K562 (cell line): ENCODE results near the gene TGM5. TPM values are rescaled to one million over a fixed set of nuclear protein-coding genes. Genes with fewer than 3 reads are reported as not detected.

Experiments used
- ESRRB ChIP-seq: fragments of 250-450 bp; sonication (Bioruptor Pico); IDR thresholded peaks from 2 replicates; pipeline ENCODE4 v1.5.0; 2020; ENCODE audit warnings: mild to moderate bottlenecking, moderate library complexity, borderline replicate concordance
- HMG20B ChIP-seq: fragments of 250-450 bp; sonication (Bioruptor Pico); IDR thresholded peaks from 2 replicates; pipeline ENCODE4 v1.5.0; 2021; ENCODE audit warnings: mild to moderate bottlenecking
- MCM7 ChIP-seq, 2 experiments: fragments of 450-650 bp; IDR thresholded peaks; 2 replicates each; pipeline ENCODE4 v1.6.1; 2016 to 2018
- NCOR1 ChIP-seq: fragments of 450-650 bp; IDR thresholded peaks from 2 replicates; pipeline ENCODE4 v1.6.1; 2016; ENCODE audit warnings: mild to moderate bottlenecking, moderate library complexity
- NFIC ChIP-seq: fragments of 450-650 bp; IDR thresholded peaks from 2 replicates; pipeline ENCODE4 v1.6.1; 2017; ENCODE audit warnings: mild to moderate bottlenecking, inconsistent platforms
- NONO ChIP-seq, 2 experiments: fragments of 200-400 bp in 1 of 2; fragments of 450-650 bp in 1 of 2; formaldehyde crosslinking in 1 of 2; IDR thresholded peaks; 2 replicates each; pipeline ENCODE4 v1.6.1; 2017; ENCODE audit warnings: low read depth in 2 of 2, mild to moderate bottlenecking in 2 of 2, moderate library complexity in 2 of 2, low read length in 1 of 2
- PCBP1 ChIP-seq: fragments of 200-400 bp; formaldehyde crosslinking; IDR thresholded peaks from 2 replicates; pipeline ENCODE4 v1.6.1; 2018; ENCODE audit warnings: mild to moderate bottlenecking, low read depth, low read length; ENCODE audit not compliant: poor library complexity, severe bottlenecking
- POLR3G ChIP-seq: IDR thresholded peaks from 2 replicates; pipeline ENCODE4 v1.6.1; 2011; ENCODE audit not compliant: insufficient read length, insufficient replicate concordance; ENCODE audit errors: extremely low read depth
- RAD51 ChIP-seq: fragments of 450-650 bp; IDR thresholded peaks from 2 replicates; pipeline ENCODE4 v1.7.1; 2016; ENCODE audit warnings: low read depth, mild to moderate bottlenecking, borderline replicate concordance
- RFX5 ChIP-seq: IDR thresholded peaks from 2 replicates; pipeline ENCODE4 v1.6.1; 2011; ENCODE audit warnings: low read depth, mild to moderate bottlenecking, improper control_type of control experiment, low read length
- RUNX1 ChIP-seq: sonication (generic); IDR thresholded peaks from 2 replicates; pipeline ENCODE4 v1.6.1; 2016; ENCODE audit warnings: antibody characterized with exemption, low read depth
- SIN3A ChIP-seq, 2 experiments: fragments of 150-350 bp in 1 of 2; IDR thresholded peaks; 2 replicates each; pipeline ENCODE4 v1.6.1; 2011 to 2016; ENCODE audit warnings: borderline replicate concordance in 2 of 2, low read depth in 2 of 2, low read length in 2 of 2, mild to moderate bottlenecking in 2 of 2, moderate library complexity in 2 of 2; ENCODE audit not compliant: control insufficient read depth in 1 of 2
- SMAD3 ChIP-seq: fragments of 450-650 bp; formaldehyde crosslinking; conservative IDR thresholded peaks from 2 replicates; pipeline ENCODE4 v1.4.0; 2020; ENCODE audit warnings: mild to moderate bottlenecking
- SMARCA5 ChIP-seq: fragments of 450-650 bp; IDR thresholded peaks from 2 replicates; pipeline ENCODE4 v1.6.1; 2016
- STAT5A ChIP-seq: IDR thresholded peaks from 2 replicates; pipeline ENCODE4 v1.6.1; 2012; ENCODE audit warnings: low read length, inconsistent platforms, borderline replicate concordance
- ZFX ChIP-seq: sonication (generic); formaldehyde crosslinking; IDR thresholded peaks from 2 replicates; pipeline ENCODE4 v1.8.0; 2022; ENCODE audit warnings: mild to moderate bottlenecking, missing genetic modification reagents, moderate library complexity
- ZNF354B ChIP-seq: fragments of 250-450 bp; sonication (Bioruptor Pico); IDR thresholded peaks from 2 replicates; pipeline ENCODE4 v1.4.0; 2020
- ZNF589 ChIP-seq: fragments of 200-800 bp; sonication (Bioruptor generic); IDR thresholded peaks from 2 replicates; pipeline ENCODE4 v1.6.1; 2016; ENCODE audit warnings: low read depth, missing genetic modification characterization, missing compliant biosample characterization
- ZNF76 ChIP-seq: fragments of 250-450 bp; sonication (Bioruptor Pico); IDR thresholded peaks from 2 replicates; pipeline ENCODE4 v1.4.0; 2020; ENCODE audit warnings: mild to moderate bottlenecking, moderate library complexity, borderline replicate concordance
- ZNF79 ChIP-seq: fragments of 250-450 bp; sonication (Bioruptor Pico); IDR thresholded peaks from 2 replicates; pipeline ENCODE4 v1.4.0; 2020; ENCODE audit warnings: low read depth, mild to moderate bottlenecking, moderate library complexity
- polyA plus RNA-seq, 8 experiments: library from polyadenylated mRNA; depleted of rRNA in 4 of 8; stranded (reverse) in 5 of 8; unstranded in 3 of 8; fragments of >200 nt; fragmentation: Nextera tagmentation in 2 of 8; fragmentation: Illumina TruSeq in 1 of 8; extraction: Ambion mirVana in 2 of 8; extraction: Trizol in 1 of 8; gene quantifications; 2 replicates each; pipeline versions ENCODE4 v1.2.1 to v1.2.3, GENCODE V29; 2011 to 2014; ENCODE audit warnings: inconsistent platforms in 1 of 8, missing spikeins in 1 of 8
- total RNA-seq, 7 experiments: library from RNA; depleted of rRNA in 6 of 7; stranded (reverse); fragments of >200 nt in 6 of 7; fragmentation: Illumina TruSeq in 2 of 7; extraction: Trizol in 2 of 7; gene quantifications; 2 replicates each; pipeline versions ENCODE4 v1.2.1 to v1.2.3, GENCODE V29; 2011 to 2021; ENCODE audit warnings: low replicate concordance in 1 of 7
- TF ChIP-seq, protein P1 (sequence below): fragments of 450-650 bp; IDR thresholded peaks from 2 replicates; pipeline ENCODE4 v1.6.1; 2017; ENCODE audit warnings: antibody characterized with exemption
- TF ChIP-seq, protein P2 (sequence below): sonication (generic); IDR thresholded peaks from 2 replicates; pipeline ENCODE4 v1.6.1; 2016
- TF ChIP-seq, protein P3 (sequence below): IDR thresholded peaks from 2 replicates; pipeline ENCODE4 v1.6.1; 2011; ENCODE audit warnings: borderline replicate concordance, low read depth, mild to moderate bottlenecking, moderate library complexity, low read length; ENCODE audit not compliant: insufficient read depth, poor library complexity, severe bottlenecking
- TF ChIP-seq, protein P4 (sequence below): fragments of 450-650 bp; IDR thresholded peaks from 2 replicates; pipeline ENCODE4 v1.6.1; 2017; ENCODE audit warnings: mild to moderate bottlenecking, moderate library complexity

TGM5 gene
- total and polyA plus RNA-seq, 9 of the 15 experiments (the other 6 are each of a cell fraction or from before 2014, with no cell fraction given) = 0.03 to 0.10 (median 0.07) TPM; not detected in 6

DNA sequence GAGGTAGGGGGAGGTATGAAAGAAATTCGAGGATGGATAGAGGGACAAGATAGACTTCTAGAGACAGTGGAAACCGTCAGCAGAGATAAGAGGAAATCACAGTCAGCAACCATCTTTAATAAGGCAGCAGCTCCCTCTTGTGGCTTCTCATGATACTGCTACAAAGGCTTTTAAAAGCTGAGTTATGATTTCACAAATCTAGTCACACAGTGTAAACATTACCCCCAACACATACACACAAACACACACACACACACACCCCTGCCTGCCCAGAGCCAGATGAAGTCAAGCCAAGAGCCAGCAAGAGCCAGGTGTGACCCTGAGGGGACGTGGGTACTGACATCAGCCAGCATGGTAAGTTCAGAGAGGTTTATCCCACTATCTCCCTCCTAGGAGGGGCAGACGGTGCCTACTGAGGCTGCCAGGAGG lies 18.9 kb upstream of the TGM5 start (continued):
- TF ChIP-seq PCBP1 (no peak), RAD51 (0 out of 2 replicates have a peak, but pooled peaks have one; percentile 14), NONO (IDR thresholded peaks at IDR 0.05; ENCODE audit: low read depth in 2 of 2, low read length in 1 of 2) (no peak), RFX5 (no peak), RUNX1 (no peak), ZNF589 (CRISPR knock-in tag) (no peak), SMARCA5 (no peak), POLR3G (no peak), HMG20B (CRISPR knock-in tag) (no peak), SMAD3 (no peak), ZNF354B (CRISPR knock-in tag) (no peak), NCOR1 (0 out of 2 replicates have a peak, but pooled peaks have one; percentile 20), NFIC (0 out of 2 replicates have a peak, but pooled peaks have one; percentile 15), MCM7 (IDR thresholded peaks at IDR 0.05) (no peak), ZFX (no peak), STAT5A (no peak), SIN3A (IDR thresholded peaks at IDR 0.05; ENCODE audit: borderline replicate concordance in 2 of 2, control insufficient read depth in 1 of 2, low read depth in 2 of 2, low read length in 2 of 2) (no peak), ZNF76 (no peak), ESRRB (CRISPR knock-in tag) (no peak), ZNF79 (CRISPR knock-in tag) (no peak)
- TF ChIP-seq, protein P1, sequence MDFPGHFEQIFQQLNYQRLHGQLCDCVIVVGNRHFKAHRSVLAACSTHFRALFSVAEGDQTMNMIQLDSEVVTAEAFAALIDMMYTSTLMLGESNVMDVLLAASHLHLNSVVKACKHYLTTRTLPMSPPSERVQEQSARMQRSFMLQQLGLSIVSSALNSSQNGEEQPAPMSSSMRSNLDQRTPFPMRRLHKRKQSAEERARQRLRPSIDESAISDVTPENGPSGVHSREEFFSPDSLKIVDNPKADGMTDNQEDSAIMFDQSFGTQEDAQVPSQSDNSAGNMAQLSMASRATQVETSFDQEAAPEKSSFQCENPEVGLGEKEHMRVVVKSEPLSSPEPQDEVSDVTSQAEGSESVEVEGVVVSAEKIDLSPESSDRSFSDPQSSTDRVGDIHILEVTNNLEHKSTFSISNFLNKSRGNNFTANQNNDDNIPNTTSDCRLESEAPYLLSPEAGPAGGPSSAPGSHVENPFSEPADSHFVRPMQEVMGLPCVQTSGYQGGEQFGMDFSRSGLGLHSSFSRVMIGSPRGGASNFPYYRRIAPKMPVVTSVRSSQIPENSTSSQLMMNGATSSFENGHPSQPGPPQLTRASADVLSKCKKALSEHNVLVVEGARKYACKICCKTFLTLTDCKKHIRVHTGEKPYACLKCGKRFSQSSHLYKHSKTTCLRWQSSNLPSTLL = no peak
- TF ChIP-seq, protein P2, sequence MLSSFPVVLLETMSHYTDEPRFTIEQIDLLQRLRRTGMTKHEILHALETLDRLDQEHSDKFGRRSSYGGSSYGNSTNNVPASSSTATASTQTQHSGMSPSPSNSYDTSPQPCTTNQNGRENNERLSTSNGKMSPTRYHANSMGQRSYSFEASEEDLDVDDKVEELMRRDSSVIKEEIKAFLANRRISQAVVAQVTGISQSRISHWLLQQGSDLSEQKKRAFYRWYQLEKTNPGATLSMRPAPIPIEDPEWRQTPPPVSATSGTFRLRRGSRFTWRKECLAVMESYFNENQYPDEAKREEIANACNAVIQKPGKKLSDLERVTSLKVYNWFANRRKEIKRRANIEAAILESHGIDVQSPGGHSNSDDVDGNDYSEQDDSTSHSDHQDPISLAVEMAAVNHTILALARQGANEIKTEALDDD = no peak
- TF ChIP-seq, protein P3, sequence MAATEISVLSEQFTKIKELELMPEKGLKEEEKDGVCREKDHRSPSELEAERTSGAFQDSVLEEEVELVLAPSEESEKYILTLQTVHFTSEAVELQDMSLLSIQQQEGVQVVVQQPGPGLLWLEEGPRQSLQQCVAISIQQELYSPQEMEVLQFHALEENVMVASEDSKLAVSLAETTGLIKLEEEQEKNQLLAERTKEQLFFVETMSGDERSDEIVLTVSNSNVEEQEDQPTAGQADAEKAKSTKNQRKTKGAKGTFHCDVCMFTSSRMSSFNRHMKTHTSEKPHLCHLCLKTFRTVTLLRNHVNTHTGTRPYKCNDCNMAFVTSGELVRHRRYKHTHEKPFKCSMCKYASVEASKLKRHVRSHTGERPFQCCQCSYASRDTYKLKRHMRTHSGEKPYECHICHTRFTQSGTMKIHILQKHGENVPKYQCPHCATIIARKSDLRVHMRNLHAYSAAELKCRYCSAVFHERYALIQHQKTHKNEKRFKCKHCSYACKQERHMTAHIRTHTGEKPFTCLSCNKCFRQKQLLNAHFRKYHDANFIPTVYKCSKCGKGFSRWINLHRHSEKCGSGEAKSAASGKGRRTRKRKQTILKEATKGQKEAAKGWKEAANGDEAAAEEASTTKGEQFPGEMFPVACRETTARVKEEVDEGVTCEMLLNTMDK = no peak
- TF ChIP-seq, protein P4, sequence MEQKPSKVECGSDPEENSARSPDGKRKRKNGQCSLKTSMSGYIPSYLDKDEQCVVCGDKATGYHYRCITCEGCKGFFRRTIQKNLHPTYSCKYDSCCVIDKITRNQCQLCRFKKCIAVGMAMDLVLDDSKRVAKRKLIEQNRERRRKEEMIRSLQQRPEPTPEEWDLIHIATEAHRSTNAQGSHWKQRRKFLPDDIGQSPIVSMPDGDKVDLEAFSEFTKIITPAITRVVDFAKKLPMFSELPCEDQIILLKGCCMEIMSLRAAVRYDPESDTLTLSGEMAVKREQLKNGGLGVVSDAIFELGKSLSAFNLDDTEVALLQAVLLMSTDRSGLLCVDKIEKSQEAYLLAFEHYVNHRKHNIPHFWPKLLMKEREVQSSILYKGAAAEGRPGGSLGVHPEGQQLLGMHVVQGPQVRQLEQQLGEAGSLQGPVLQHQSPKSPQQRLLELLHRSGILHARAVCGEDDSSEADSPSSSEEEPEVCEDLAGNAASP = no peak
